ENCODE results near the gene TGFBR1.

DNA sequence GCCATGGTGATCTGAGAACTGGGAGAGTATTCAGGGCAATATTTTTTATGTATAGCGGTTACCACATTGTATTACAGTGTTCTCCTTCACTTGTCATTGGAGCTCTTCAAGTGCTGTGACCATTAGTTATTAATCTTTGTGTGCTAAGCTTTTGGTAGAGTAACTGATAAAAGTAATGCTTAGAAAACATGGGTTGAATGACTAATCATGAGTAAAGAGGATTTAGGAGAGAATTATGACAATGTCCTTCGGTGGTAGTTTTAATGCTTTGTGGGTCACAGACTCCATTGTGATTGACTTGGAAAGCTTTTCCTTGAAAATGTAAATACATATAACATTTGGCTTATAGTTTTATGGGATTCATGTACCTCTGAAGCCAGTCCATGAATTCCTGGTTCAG, 21.4 kb downstream of the TGFBR1 start:
- TF ChIP-seq TAF1 (IDR thresholded peaks at IDR 0.05; ENCODE audit: low read depth) (no peak), EZH2 (IDR thresholded peaks at IDR 0.05; ENCODE audit: borderline replicate concordance, insufficient read depth, low read length, poor library complexity, severe bottlenecking) (no peak), POLR2AphosphoS5 (IDR thresholded peaks at IDR 0.05) (no peak), EP300 (conservative IDR thresholded peaks at IDR 0.05; ENCODE audit: poor library complexity, severe bottlenecking) (no peak)
- TF ChIP-seq, protein P1, sequence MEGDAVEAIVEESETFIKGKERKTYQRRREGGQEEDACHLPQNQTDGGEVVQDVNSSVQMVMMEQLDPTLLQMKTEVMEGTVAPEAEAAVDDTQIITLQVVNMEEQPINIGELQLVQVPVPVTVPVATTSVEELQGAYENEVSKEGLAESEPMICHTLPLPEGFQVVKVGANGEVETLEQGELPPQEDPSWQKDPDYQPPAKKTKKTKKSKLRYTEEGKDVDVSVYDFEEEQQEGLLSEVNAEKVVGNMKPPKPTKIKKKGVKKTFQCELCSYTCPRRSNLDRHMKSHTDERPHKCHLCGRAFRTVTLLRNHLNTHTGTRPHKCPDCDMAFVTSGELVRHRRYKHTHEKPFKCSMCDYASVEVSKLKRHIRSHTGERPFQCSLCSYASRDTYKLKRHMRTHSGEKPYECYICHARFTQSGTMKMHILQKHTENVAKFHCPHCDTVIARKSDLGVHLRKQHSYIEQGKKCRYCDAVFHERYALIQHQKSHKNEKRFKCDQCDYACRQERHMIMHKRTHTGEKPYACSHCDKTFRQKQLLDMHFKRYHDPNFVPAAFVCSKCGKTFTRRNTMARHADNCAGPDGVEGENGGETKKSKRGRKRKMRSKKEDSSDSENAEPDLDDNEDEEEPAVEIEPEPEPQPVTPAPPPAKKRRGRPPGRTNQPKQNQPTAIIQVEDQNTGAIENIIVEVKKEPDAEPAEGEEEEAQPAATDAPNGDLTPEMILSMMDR (IDR thresholded peaks at IDR 0.05; ENCODE audit: poor library complexity, severe bottlenecking), result no peak
- TF ChIP-seq, protein P2, sequence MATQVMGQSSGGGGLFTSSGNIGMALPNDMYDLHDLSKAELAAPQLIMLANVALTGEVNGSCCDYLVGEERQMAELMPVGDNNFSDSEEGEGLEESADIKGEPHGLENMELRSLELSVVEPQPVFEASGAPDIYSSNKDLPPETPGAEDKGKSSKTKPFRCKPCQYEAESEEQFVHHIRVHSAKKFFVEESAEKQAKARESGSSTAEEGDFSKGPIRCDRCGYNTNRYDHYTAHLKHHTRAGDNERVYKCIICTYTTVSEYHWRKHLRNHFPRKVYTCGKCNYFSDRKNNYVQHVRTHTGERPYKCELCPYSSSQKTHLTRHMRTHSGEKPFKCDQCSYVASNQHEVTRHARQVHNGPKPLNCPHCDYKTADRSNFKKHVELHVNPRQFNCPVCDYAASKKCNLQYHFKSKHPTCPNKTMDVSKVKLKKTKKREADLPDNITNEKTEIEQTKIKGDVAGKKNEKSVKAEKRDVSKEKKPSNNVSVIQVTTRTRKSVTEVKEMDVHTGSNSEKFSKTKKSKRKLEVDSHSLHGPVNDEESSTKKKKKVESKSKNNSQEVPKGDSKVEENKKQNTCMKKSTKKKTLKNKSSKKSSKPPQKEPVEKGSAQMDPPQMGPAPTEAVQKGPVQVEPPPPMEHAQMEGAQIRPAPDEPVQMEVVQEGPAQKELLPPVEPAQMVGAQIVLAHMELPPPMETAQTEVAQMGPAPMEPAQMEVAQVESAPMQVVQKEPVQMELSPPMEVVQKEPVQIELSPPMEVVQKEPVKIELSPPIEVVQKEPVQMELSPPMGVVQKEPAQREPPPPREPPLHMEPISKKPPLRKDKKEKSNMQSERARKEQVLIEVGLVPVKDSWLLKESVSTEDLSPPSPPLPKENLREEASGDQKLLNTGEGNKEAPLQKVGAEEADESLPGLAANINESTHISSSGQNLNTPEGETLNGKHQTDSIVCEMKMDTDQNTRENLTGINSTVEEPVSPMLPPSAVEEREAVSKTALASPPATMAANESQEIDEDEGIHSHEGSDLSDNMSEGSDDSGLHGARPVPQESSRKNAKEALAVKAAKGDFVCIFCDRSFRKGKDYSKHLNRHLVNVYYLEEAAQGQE (IDR thresholded peaks at IDR 0.05; ENCODE audit: borderline replicate concordance), result no peak

All from neural cell (in vitro differentiated cells).